Right lobe of liver (tissue), 6 donors: ENCODE results near the gene PREX1. TPM values are rescaled to one million over a fixed set of nuclear protein-coding genes. Genes with fewer than 3 reads are reported as not detected.

Experiments
- ATAC-seq, 4 donors: fragments of 200-7000 bp; cut with Tn5 transposase; one replicate each; pipeline ENCODE4 v1.9.1; 2020; ENCODE audit warnings: mild to moderate bottlenecking in 4 of 4, moderate library complexity in 4 of 4
- DNase-seq, 3 donors: peaks; one replicate each; pipeline ENCODE4 v3.0.0-alpha.2; 2020
- H3K27ac ChIP-seq, 3 donors: fragments of 200-600 bp; one replicate each; pipeline ENCODE4 v1.8.0; 2022
- H3K27me3 ChIP-seq, 2 donors: fragments of 200-600 bp; one replicate each; pipeline ENCODE4 v1.8.0; 2022
- H3K36me3 ChIP-seq, 4 donors: fragments of 200-600 bp; sonication (generic) in 1 of 4; one replicate each; pipeline versions ENCODE4 v1.5.1 to v1.8.0; 2017 to 2022; ENCODE audit warnings: control low read depth in 1 of 4
- H3K4me1 ChIP-seq, 4 donors: fragments of 200-600 bp; sonication (generic) in 1 of 4; one replicate each; pipeline versions ENCODE4 v1.5.1 to v1.8.0; 2017 to 2022; ENCODE audit warnings: control low read depth in 1 of 4
- H3K4me3 ChIP-seq, 3 donors: fragments of 200-600 bp; one replicate each; pipeline ENCODE4 v1.8.0; 2022
- H3K9me3 ChIP-seq, 4 donors: fragments of 200-600 bp; sonication (generic) in 1 of 4; one replicate each; pipeline versions ENCODE4 v1.5.1 to v1.8.0; 2017 to 2022; ENCODE audit warnings: control low read depth in 1 of 4
- POLR2A ChIP-seq: fragments of 450-650 bp; IDR thresholded peaks from one replicate; pipeline ENCODE4 v1.6.1; 2017; ENCODE audit warnings: antibody characterized with exemption, mild to moderate bottlenecking
- WGBS: methylation state at CpG from one replicate; pipeline ENCODE4 v1.1.6; 2018; ENCODE audit warnings: low coverage, low lambda C conversion rate; ENCODE audit not compliant: insufficient coverage; ENCODE audit errors: missing lambda C conversion rate; 5-methylcytosine and 5-hydroxymethylcytosine counted together
- intact Hi-C, 2 donors: fragments of 100-400 bp; cut with DNase I; formaldehyde crosslinking; loops; one replicate each; pipeline versions ENCODE4 v1.11.2 to v1.14.1; 2022
- total RNA-seq, 6 experiments: library from RNA; depleted of rRNA in 2 of 6; stranded (reverse); fragments of >200 nt in 2 of 6; fragmentation: NEBNext Ultra II Directional in 3 of 6; extraction: Animal tissue kit (Norgen Biotek cat#: 25700) in 3 of 6; gene quantifications; one replicate each; pipeline versions ENCODE4 v1.1.0 to v1.2.4, GENCODE V29; 2016 to 2023
- TF ChIP-seq, protein P1 (sequence below), 4 donors: fragments of 200-600 bp in 3 of 4; fragments of 450-650 bp in 1 of 4; IDR thresholded peaks; one replicate each; pipeline versions ENCODE4 v1.5.1 to v1.8.0; 2016 to 2022; ENCODE audit warnings: antibody characterized with exemption in 4 of 4, mild to moderate bottlenecking in 2 of 4
- donor health status: DM: no; HTN: yes; CAD: no.
- donor health status: DM: no; HTN: no; CAD: no.
- donor health status: DM: no; HTN: no; CAD: no.
- donor health status: DM: no; HTN: yes; CAD: no.
- donor health status: DM: no; HTN: yes; CAD: no.

The PREX1 gene
- total RNA-seq, 6 experiments from 2014 or later = 4.4 to 11.1 (median 8.7) TPM

DNA sequence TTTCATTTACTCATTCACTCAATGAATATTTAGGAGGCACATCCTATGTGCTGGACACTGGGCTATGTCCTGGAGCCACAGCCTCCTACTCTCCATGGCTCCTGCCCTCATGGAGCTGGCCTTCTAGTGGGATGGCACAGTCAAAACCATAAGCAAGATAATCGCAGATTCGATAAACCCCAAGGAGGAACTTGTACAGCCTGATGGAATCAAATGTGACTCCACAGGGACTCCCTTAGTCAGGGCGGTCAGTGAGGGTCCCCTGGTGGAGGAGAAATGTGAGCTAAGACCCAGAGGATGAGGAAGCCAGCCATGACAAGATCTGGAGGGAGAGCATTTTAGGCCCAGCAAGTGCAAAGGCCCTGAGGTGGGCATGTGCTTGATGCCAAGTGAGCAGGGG is 211.9 kb downstream of the PREX1 start:
- H3K36me3 ChIP-seq = no peaks in the 10 kb centered on the region

DNA sequence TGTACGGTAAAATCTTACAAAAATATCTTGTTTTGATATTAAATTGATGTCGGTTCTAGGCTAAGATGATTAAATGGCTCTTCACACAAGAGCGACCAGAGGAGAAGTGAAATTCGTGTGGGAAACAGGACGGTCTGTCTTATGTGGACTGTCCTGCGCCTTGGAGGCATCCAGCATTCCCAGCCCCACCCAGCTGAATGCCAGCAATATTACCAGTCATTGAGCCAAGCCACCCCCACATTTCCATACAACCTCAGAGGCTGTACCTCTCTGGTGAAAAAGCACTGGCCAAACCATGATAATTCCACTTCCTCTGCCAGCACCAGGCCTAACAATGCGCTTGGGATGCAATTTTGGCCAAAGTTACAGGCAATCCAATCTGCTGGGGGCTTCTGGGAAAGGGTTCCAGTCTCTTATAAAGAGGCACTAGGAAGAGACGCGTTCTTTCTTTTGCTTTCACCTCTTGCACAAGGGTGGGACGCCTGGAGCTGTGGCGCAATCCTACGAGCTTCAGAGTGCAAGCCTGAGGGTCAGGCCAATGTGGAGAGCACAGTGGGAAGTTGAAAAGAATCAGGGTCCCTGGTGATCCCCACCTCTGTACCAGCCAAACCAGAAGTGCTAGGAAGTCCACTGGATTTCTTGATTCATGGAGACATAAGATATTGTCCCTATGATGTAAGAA is 213.1 kb downstream of the PREX1 start:
- DNase-seq (peak in 2 of 3 donors; percentile 11 to 28), ATAC-seq (no peak)
- no peaks in the 10 kb centered on the region for H3K4me1 ChIP-seq
- 55% methylated on average over 11 of the region's 12 CpGs for WGBS
- no peak for TF ChIP-seq POLR2A
- TF ChIP-seq, protein P1, sequence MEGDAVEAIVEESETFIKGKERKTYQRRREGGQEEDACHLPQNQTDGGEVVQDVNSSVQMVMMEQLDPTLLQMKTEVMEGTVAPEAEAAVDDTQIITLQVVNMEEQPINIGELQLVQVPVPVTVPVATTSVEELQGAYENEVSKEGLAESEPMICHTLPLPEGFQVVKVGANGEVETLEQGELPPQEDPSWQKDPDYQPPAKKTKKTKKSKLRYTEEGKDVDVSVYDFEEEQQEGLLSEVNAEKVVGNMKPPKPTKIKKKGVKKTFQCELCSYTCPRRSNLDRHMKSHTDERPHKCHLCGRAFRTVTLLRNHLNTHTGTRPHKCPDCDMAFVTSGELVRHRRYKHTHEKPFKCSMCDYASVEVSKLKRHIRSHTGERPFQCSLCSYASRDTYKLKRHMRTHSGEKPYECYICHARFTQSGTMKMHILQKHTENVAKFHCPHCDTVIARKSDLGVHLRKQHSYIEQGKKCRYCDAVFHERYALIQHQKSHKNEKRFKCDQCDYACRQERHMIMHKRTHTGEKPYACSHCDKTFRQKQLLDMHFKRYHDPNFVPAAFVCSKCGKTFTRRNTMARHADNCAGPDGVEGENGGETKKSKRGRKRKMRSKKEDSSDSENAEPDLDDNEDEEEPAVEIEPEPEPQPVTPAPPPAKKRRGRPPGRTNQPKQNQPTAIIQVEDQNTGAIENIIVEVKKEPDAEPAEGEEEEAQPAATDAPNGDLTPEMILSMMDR (IDR thresholded peaks at IDR 0.05) = no peak
- H3K9me3 ChIP-seq = no peaks in the 10 kb centered on the region
- no peaks in the 10 kb centered on the region for H3K36me3 ChIP-seq
- intact Hi-C loops = no loop called here
- H3K27me3 ChIP-seq = no peaks in the 10 kb centered on the region
- no peak overlapping the region for H3K27ac ChIP-seq
- no peak overlapping the region for H3K4me3 ChIP-seq

More for the DNA sequence above, 211.9 kb downstream of the PREX1 start:
- H3K9me3 ChIP-seq = no peaks in the 10 kb centered on the region
- no peak for TF ChIP-seq POLR2A
- TF ChIP-seq, protein P1 (IDR thresholded peaks at IDR 0.05) = no peak
- H3K27ac ChIP-seq = no peak overlapping the region
- intact Hi-C loops = no loop called here
- peaks cover 0 to 2% (median 0%) of the 10 kb centered on the region in 4 donors for H3K4me1 ChIP-seq
- no peak overlapping the region for H3K4me3 ChIP-seq
- no peaks in the 10 kb centered on the region for H3K27me3 ChIP-seq
- DNase-seq = peak in 2 of 3 donors; percentile 6 to 28
- 36% methylated on average over 2 of the region's 3 CpGs for WGBS
- no peak for ATAC-seq

DNA sequence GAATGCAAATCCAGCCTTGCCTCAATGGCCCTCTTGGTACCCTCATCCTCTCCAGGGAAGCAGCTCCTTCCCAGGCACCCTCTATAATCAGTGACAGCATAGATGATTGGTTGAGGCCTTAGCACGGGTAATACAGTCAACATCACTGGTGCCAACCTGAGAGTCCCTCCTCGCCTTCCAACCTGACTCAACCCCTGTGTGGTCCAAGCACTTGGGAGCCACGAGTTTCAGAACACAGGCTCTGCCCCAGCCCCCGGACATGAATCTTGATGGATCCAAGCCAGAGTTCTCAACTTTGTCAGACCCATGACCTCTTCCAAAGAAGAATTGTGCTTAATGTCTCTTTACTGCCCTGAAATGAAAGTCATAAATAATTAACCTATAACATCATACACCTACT is 213.9 kb downstream of the PREX1 start:
- TF ChIP-seq POLR2A = no peak
- TF ChIP-seq, protein P1 (IDR thresholded peaks at IDR 0.05) = no peak
- WGBS = 0% methylated on average over 1 of the region's 4 CpGs
- Histone ChIP-seq H3K36me3 (no peaks in the 10 kb centered on the region), H3K27ac (no peak overlapping the region), H3K9me3 (no peaks in the 10 kb centered on the region), H3K27me3 (no peaks in the 10 kb centered on the region), H3K4me3 (no peak overlapping the region), H3K4me1 (no peaks in the 10 kb centered on the region)
- ATAC-seq = no peak
- no peak for DNase-seq
- intact Hi-C loops = no loop called here

DNA sequence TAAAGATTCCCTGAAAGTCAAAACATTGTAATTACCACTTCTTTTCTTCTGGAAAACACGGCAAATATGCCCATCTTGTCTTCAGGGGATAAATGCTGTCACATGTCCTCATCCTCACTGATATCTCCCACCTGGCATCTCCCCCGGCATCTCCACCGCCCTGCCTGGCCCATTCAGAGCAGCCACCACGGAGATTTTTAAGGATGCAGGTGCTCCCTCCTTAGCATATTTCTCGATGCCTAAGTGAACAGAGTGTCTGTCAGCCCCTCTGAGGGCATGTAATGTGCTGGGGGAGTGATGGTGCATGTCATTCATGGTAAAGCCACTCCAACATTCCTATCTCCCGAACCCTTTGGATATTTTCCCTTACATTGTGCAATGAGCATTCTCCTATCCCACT is 215.5 kb downstream of the PREX1 start:
- WGBS = 64% methylated on average over 6 of the region's 6 CpGs
- no peak for ATAC-seq
- DNase-seq = no peak
- H3K36me3 ChIP-seq = no peaks in the 10 kb centered on the region
- H3K4me1 ChIP-seq = no peaks in the 10 kb centered on the region
- no peak overlapping the region for H3K4me3 ChIP-seq
- H3K27me3 ChIP-seq = no peaks in the 10 kb centered on the region
- H3K9me3 ChIP-seq = no peaks in the 10 kb centered on the region
- TF ChIP-seq, protein P1 (IDR thresholded peaks at IDR 0.05) = no peak
- TF ChIP-seq POLR2A = no peak
- intact Hi-C loops = no loop called here
- H3K27ac ChIP-seq = no peak overlapping the region
